NCI-H460 (cell line): Measurements from ENCODE around the gene CHMP6. TPM values are rescaled to one million over a fixed set of nuclear protein-coding genes. Genes with fewer than 3 reads are reported as not detected.

Experiments used
- DNase-seq: peaks from one replicate; pipeline ENCODE4 v3.0.0-alpha.2; 2016; ENCODE audit warnings: low read depth; ENCODE audit errors: extremely low read depth
- polyA plus RNA-seq: library from polyadenylated mRNA; depleted of rRNA; stranded (reverse); fragments of >200 nt; gene quantifications from 2 replicates; pipeline ENCODE4 v1.2.3, GENCODE V29; 2014; cell fraction: nucleus; rRNA removed
- total RNA-seq: library from RNA; depleted of rRNA; stranded (reverse); fragments of >200 nt; shearing (Covaris generic); gene quantifications from 2 replicates; pipeline ENCODE4 v1.2.3, GENCODE V29; 2014; rRNA removed

Gene CHMP6
- total RNA-seq, result 7.3 and 7.6 TPM in 2 replicates
- polyA plus RNA-seq, result 20.5 and 23.0 TPM in 2 replicates

DNA sequence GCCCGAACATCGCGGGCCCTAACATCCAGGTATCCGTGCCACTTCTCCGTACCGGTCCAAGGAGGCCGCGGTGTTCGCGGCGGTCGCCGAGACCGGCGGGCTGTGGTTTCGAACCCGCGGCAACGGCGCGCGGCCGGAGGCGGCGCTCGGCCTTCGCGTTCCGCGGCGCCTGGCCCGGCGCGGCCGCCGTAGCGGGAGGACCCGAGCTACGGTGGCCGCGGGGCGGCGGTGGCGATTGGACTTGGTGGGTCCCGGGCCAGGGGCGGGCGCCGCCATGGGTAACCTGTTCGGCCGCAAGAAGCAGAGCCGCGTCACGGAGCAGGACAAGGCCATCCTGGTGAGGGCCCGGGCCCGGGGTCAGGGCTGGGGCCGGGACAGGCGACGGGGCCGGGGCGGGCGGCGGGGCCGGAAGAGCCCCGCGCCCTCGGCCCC, at the start of gene CHMP6:
Gene CHMP6, plus strand, starts transcription at position 197 of the 432 bp plus-strand sequence. Its CDS starts 78 bp downstream, at position 275.
- DNase-seq, result peak; percentile 56

DNA sequence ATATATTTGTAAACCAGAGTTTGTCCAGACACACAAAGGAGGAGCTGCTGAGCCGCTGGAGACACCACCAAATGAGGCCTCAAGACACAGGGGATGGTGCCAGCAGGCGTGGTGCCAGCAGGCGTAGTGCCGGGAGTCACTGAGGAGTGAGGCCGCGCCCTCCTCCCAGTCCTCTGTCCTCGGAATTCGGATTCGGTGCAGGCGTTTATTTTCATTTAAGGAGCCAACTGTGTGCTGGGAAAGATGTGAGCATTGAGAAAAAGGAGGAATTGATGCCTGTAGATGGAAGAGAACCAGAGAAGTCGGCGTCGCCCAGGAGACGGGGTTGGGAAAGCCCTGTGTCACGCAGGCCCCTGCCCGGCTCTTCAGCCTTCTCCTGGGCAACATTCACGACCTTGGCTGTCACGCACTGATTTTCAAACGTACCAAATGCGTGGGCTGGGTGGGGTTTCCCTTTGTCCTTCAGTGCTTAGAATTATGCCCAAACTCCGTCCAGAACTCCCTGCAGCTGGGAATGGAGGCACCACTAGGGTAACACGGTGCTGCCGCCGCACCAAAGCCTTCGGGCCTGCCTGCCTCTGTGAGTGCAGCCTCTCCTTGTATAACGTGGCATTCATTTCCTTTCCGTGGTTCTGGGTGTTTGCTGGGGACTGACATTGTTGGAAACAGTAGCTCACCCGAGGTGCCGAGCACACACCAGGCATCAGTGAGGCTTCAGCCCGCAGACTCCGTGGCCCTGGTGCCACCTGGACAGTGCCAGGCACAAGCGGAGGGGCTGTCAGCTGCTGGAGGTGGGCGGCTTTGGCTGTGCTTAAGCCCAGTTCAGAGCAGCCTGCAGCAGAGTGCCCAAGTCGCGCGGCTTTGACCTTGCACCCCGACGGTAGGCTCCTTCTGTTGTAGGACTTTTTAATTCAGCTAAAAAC, 49.0 kb upstream of the CHMP6 start:
- no peak for DNase-seq

DNA sequence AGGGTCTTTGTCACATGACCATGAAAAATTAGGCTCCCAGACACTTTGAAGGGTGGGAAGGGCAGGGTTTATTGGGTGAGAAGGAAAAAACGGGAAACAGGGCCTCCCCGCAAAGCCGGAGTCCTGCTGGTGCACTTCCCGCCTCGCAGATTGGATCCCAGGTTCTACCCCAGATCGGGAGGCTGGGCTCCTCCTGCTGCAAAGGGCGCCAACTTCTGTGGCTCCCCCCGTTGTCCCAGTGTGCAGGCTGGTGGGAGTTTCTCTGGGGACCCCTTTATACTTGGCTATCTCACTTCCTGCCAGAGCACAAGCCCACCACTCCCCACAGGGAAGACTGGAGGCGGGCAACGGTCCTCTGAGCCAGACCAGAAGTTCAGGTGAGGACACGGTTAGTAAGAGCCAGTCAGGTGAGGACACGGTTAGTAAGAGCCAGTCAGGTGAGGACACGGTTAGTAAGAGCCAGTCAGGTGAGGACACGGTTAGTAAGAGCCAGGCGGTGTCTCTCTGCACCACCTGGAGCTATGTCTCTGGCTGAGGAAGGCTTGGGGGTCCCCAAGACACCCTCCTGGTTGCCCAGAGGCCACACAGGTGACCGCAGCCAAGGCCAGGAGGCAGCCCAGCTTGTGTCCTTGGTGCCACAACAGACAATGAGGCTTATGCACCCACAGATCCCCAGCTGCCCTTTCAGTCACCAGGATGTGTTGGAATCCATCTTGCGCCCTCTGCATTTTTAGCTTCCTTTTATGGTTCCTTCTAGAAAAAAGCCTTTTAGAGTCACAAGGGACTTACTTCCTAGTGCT, 48.1 kb upstream of the CHMP6 start:
- DNase-seq, result no peak

DNA sequence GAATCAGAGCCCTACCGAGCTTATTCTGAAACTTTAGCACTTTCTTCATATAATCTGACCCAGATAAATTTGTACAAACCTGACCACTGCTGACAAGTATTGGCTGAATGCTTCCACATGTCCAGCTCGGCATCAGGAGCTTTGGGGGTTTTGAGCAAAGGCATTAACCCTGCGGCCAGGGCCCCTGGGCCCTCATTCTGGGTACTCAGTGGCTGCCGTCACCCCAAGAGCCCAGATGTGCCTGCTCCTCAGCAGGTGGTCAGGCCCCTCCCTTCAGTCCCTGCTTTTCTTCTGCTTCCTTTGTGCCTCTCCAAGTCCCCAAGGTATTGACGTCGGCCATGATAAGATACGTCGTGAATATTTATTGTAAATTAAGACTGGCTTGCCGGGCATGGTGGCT, 47.3 kb upstream of the CHMP6 start:
- no peak for DNase-seq

DNA sequence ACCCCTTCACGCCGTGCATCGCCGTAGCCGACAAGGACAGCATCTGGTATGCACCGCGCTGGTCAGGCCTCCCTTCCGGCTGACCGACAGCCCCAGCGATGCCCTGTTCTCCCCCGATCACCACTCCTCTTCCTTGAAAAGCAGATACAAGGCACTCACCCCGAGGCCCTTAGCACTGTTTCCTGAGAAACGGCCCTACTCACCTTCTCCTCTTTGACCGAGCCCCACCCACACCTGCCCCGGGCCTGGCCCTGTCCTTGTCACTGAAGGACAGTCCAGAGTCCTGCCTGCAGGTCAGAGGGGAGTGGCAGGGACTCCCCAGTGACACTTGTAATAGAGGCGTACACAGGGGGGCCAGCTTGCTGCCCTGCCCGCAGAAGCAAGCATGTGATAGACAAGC, 45.9 kb upstream of the CHMP6 start:
- no peak for DNase-seq

DNA sequence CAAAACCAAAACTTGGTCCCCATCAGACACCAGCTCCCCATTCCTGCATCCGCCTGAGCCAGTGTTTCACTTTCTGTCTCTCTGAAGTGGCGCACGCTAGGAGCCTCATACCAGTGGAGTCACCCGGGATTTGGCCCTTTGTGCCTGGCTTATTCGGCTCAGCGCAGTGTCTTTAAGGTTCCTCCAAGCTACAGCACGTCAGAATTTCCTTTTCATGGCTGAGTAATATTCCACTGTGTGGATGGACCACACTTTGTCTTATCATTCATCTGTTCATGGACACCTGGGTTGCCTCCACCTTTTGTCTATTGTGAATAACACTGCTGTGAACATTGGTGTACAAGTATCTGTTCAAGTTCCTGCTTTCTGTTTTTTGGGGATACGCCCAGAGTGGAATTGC, 45.2 kb upstream of the CHMP6 start:
- no peak for DNase-seq

DNA sequence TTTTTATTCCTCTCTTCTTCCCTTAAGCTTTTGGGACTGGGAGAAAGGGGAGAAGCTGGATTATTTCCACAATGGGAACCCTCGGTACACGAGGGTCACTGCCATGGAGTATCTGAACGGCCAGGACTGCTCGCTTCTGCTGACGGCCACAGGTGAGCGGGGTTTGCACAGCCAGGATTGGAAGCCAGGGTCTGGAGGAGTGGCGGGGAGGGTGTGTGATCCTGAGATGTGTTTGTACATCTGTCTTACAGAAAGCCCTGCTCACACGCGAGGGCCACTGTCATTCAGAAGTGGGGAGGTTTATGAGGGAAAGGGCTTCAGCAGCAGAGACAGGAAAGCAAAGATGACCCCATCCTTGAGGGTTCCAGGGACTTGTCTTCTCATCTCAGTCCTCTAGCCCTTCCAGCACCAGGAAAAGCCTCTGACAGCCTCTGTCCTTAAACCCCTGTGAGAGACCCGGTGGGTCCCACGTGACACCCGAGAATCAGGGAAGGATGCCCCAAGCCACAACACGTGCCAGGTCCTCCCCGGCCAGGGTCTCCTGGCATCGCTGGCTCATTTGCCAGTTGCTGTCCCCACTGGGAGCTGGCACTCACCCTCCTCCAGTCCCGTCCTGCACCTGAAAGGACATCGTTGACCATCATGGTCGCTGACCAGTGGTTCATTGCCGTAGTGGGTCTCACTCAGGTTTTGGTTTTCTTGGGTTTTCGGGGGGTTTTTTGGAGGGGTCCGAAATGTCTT, 44.3 kb upstream of the CHMP6 start:
- no peak for DNase-seq

DNA sequence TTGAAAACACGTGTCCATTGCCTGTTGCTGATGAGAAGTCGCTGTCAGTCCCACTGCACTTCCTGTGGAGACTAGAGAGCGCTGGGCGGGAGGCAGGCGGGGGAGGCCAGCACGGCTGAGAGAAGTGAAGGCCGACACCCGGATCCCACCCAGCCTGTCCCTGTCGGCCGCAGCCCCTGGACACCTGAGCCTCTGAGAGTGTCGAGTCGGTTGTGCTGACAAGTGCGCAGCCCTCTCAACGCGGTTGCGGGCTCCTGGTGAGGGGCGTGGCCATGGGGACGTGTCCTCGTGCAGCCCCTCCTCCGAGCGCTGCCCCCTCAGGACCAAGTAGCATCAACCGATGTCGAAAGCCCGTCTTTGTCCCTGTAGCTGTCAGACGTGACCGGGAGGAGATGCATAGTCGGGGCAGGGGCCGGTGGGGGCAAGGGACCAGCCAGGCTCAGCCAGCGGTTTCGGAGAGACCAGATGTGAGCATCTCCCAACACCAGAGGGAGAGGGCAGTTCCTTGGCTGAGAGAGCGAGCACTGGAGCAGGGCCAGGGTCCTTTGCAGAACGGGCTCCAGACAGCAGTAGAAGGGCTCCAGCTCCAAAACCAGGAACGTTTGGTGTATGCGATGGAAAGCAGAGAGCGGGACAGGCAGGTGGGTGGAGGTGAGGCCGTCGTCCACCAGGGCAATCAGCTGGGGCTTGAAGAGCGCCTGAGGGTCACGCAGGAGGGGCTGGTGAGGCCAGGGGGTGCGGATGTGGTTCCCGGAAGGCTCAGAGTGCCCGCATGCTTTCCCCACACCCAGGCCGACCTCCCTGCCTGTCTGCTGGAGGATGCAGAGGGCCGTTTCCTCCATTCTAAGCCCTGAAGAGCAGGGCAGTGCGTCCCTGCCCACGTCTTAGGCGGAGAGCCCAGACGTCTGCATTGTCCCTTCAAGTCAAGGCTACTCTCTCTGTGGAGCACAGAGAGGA, 43.3 kb upstream of the CHMP6 start:
- DNase-seq, result no peak

DNA sequence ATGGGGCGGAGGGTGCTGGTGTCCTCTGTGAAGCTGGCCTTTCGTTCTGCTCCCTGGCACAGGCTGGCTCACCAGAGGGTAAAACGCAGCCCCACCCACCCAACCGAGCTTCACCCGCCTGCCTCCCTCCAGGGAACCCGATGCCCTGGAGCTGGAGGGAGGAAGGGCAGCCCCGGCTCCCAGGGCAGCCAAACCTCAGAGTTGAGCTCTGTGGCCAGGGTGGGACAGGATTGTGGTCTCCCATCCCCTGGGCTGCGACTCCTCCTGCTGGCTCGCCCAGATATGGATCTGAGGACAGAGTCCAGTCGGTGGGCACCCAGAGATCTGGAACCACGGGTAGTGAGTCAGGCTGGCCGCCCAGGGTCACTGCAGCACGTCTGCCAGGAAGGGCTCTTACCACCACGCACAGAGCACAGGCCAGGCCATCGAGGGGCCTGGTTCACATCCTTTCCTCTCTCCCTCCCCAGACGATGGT, 42.6 kb upstream of the CHMP6 start:
- DNase-seq, result no peak

DNA sequence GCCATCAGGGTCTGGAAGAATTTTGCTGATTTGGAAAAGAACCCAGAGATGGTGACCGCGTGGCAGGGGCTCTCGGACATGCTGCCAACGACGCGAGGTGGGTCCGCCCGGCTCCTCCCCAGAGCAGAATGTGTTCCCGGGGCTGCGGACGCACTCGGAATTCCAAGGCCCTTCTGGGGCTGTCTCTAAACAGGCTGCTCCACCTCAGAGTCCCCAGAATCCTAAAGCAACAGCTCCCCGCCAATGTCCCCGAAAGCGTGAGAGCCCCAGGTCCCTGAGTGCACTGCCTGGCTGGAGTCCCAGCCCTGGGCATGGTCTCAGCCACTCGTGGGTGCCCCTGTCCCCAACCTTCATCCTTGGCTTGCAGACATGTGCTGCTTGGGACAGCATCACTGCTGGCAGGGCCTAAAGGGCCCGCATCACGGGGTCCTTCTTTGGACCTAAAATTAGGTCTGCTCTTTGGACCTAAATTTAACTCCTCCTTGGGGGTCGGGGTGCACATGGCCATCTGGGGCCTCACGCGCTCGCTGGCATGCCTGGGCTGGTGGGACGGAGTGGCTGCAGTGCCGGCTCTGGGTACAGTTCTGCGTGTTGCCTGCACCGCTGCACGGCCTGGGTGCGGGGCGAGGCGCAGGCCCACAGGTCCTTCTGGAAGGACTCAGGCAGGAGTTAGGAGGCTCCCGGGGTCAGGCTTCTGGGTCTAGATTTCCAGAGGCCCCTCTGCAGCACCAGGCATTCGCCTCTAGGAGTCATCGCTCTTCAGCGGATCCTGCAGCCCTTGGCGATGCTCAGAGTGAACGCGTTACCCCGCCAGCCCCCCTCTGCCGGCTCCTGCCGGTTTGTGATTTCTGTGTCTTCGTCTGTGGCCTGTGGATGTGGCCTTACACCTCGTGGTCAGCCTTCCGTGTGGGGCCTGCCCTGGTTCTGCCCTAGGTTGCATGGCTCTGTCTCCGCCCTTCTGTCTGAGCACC, 41.9 kb upstream of the CHMP6 start:
- no peak for DNase-seq

DNA sequence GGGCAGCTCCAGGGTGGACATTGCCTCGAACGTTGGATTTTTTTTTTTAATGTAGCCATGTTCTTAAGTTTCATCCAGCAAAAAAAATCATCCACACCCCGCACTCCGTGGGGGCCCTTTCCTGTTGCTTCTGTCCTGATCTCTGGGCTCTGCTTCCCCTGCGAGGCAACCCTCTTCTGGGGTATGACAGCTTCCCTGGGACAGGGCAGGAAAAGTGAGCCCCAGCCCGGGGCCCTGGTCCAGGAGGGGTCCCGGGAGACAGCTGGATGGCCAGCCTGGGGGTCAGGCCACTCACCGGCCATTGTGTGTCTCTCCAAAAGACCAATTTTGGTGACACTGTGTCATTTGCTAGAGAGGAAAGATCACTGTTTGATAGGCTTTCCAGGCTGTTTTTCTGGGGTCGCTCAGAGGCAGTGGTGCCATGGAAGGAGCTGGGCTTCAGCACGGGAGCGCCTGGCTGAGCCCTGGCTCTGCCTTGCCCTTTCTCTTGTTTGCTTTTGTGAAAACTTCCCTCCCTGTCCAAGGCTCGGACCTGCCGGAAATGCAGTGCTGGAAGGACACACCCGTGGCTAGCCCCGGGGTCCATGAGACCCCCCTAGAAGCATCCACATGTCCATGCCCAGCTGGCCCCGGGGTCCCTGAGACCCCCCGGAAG, 41.0 kb upstream of the CHMP6 start:
- DNase-seq, result no peak

DNA sequence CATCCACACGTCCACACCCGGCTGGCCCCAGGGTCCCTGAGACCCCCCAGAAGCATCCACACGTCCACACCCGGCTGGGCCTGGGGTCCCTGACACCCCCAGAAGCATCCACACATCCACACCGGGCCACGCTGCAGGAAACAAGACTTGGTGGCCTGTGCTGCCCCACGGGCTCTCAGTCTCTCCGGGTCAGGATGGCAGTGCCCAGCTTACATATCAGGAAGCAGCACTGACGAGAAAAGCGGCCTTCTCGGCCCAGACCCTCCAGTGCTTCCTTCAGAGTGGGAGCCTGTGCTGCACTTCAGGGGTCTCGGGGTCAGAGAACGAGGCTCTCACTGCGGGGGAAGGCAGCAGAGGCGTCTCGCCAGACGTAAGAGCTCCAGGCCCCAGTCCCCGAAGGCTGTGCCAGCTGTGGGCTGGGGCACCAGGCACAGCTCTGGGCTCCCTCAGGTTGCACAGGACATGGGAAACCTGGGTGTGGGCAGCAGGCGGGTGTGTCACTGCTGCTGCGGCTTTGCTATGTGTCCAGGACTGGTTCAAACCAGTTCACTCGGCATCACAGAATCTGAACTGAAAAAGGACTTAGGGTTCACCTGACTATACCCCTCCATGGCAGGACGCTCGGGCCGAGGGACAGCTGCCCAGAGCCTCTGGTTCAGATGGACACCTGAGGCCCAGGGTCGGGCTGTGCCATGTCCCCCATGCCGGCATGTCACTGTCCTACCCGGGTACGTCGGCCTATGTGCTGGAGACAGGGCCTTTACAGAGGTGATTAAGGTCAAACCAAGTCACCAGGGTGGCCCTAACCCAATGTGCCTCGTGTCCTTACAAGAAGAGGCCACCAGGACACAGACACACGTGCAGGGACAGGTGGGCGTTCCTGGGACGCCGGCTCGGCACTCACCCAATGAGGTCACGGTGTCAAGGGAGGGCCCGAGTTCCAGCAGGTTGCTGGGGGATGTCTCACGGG, 40.2 kb upstream of the CHMP6 start:
- no peak for DNase-seq

DNA sequence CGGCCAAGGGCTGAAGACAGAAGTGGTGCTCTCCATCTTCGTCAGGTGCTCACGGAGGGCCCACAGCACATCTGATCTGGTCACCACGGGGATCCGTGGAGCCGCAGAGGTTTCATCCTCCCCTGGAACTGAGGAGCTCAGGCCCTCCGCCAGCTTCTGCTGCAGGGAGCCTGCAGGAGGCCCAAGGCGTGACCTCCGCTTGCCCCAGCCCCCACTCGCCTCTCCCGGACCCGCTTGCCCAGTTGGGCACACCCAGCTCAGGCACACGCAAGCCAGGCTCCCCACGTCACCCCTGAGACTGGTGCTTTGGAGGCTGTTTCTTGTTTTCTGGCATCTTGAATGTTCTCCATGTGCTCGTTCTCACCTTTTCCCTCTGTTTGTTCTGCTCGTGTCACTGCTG, 39.4 kb upstream of the CHMP6 start:
- no peak for DNase-seq

DNA sequence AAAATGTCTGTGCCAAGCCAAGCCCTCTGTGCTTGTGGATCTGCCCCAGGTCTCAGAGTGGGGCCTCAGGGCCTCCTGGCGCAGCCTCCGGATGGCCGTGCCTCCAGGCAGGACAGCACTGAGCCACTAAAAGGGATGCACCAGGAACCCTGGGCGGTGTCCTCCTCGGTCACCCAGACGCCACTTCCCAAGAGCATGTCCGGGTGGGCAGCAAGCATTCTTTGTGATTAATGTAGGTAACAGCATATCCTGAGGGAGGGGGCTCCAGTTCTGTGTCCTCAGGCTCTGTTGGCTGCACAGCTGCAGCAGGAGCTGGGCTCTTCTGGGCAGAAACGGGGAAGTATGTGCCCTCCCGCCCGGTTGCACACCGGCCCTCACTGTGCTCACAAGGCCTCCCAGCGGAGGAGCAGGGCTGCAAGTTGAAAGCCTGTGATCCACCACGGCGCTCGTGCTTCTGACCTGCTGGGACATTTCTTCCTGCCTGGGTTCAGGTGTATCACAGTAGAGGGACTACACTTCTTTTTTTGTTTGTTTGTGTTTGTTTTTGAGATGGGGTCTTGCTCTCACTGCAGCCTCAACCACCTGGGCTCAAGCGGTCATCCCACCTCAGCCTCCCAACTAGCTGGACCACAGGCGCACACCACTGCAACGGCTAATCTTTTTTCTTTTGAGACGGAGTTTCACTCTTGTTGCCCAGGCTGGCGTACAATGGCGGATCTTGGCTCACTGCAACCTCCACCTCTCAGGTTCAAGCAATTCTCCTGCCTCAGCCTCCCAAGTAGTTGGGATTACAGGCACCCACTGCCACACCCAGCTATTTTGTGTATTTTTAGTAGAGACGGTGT, 37.9 kb upstream of the CHMP6 start:
- DNase-seq, result no peak

DNA sequence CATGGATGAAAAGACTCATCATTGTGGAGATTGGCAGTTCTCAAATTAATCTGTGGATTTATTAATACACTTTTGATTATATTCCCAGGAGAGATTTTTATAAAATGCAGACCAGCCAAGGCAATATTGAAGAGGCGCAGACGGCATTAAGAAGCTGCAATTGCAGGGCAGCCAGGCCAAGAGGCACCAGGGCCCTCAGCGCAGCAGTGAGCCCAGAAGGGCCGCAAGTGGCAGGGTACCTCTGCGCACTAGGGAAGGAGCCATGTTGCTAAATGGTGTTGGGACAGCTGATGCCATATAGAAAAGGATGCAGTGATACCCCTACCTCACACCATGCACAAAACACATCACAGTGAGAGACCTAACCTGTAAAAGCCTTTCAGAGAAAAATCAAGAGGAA, 36.6 kb upstream of the CHMP6 start:
- no peak for DNase-seq
